ENCODE measurements around the gene ARL16. TPM values are rescaled to one million over a fixed set of nuclear protein-coding genes. Genes with fewer than 3 reads are reported as not detected.

The ARL16 gene
- total and polyA plus RNA-seq, 2 of the 4 experiments (the other 2 are of a cell fraction), result 51.1 to 77.9 TPM

DNA sequence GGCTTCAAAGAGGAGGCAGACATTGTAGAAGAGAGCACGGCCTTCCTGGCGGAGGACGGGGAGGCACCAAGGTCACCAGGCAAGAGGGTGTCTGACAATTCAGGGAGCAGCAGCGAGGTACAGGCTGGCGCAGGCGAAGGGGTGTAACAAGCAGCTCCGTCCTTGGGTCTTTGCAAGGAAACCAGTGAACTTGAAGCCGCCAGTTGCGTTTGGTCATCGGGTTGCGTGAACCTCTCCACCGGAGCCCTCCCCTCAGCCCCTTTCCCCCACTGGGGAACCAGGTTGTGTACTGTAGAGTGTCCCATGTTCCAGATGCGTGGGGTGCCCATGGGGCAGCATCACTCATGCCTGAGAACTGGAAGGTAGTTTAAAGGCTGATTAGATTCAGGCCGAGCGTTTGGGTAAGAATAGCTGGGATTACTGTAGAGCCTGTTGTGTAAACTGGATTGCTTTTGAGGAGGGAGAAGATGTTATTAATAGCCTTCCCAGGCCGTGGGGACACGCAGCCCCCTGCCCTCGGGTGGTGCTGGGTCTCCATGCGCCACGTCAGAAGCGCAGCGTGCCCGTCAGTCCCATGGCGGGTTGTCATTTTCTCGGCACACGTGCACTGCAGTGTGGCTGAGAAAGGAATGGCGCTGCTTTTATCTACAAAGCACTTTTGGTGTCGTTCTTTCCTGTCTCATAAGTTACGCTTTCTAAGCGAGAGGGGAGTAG lies 22.1 kb upstream of the ARL16 start:
- BruUV-seq (replicated peaks), result no TSS peak
- ChIA-PET CTCF (no interaction called here), POLR2A (ENCODE audit: unreplicated experiment) (no interaction called here)

More for the DNA sequence above, 22.1 kb upstream of the ARL16 start:
- Histone ChIP-seq H3K4ac (ENCODE audit: low read depth, low read length) (no peak overlapping the region), H3K9me3 (ENCODE audit: control insufficient read depth, insufficient read depth, low read length) (no peaks in the 10 kb centered on the region), H3K14ac (replicated peaks; ENCODE audit: low read depth, low read length) (no peak overlapping the region), H3K4me2 (ENCODE audit: low read depth, low read length) (no peak overlapping the region), H3K23ac (ENCODE audit: low read depth, low read length) (no peak overlapping the region), H3K9ac (ENCODE audit: low read depth, low read length) (no peak overlapping the region), H4K8ac (ENCODE audit: low read depth in 2 of 2, low read length in 2 of 2) (no peak overlapping the region), H2BK120ac (ENCODE audit: low read depth, low read length) (no peak overlapping the region), H2AK9ac (replicated peaks; ENCODE audit: low read depth, low read length, poor library complexity) (no peak overlapping the region), H3K36me3 (ENCODE audit: control insufficient read depth, insufficient read depth, low read length) (peaks cover 27% of the 10 kb centered on the region), H3K27ac (ENCODE audit: insufficient read depth, low read length) (no peak overlapping the region), H2AFZ (replicated peaks; ENCODE audit: low read length, poor library complexity) (peak overlapping the region; percentile 33), H3K9me1 (ENCODE audit: insufficient read depth, low read length) (peaks cover 3% of the 10 kb centered on the region; the same call in 1 of the 2 replicates), H2BK20ac (ENCODE audit: low read depth, low read length) (no peak overlapping the region), H2BK5ac (ENCODE audit: low read depth, low read length, poor library complexity, severe bottlenecking) (no peak overlapping the region), H3K56ac (ENCODE audit: extremely low read depth, insufficient read depth, low read length) (no peak overlapping the region), H3K4me1 (ENCODE audit: control insufficient read depth, insufficient read depth, low read length) (peaks cover 10% of the 10 kb centered on the region), H4K5ac (ENCODE audit: low read depth, low read length) (no peak overlapping the region), H3K4me3 (ENCODE audit: insufficient read depth, low read depth, low read length) (no peak overlapping the region), H4K91ac (ENCODE audit: insufficient read depth, low read depth, low read length) (no peak overlapping the region), H3K79me1 (ENCODE audit: low read depth in 1 of 2, low read length in 2 of 2) (peaks cover 12 to 50% of the 10 kb centered on the region in 2 experiments), H2AK5ac (ENCODE audit: low read depth, low read length) (no peak overlapping the region), H3K27me3 (ENCODE audit: control insufficient read depth, insufficient read depth, low read length) (no peaks in the 10 kb centered on the region), H3K18ac (ENCODE audit: low read depth, low read length) (no peak overlapping the region), H4K20me1 (ENCODE audit: insufficient read depth, low read length) (peaks cover 25% of the 10 kb centered on the region), H2BK15ac (ENCODE audit: low read depth, low read length) (no peak overlapping the region)
- ATAC-seq (ENCODE audit: low read depth) (no peak), DNase-seq (no peak)
- TF ChIP-seq NFE2L2 (IDR thresholded peaks at IDR 0.05; ENCODE audit: low read depth, low read length), result no peak
- no peak for TF ChIP-seq POLR2A (IDR thresholded peaks at IDR 0.05; ENCODE audit: low read depth, low read length)
- TF ChIP-seq RFX5 (IDR thresholded peaks at IDR 0.05; ENCODE audit: low read depth, low read length), result no peak
- intact Hi-C loops (cut with micrococcal nuclease) (no loop called here), dilution Hi-C loops (cut with HindIII; ENCODE audit: low sequenced_read_pairs, unreplicated experiment) (no loop called here), in situ Hi-C loops (cut with MboI; ENCODE audit: low sequenced_read_pairs) (no loop called here)
- WGBS, 2 experiments (ENCODE audit: extremely low coverage in 2 of 2, insufficient read length in 1 of 2), result 96% methylated on average over 17 of the region's 30 CpGs; no CpG with 5 or more reads in 1 of the 2 experiments

Data from IMR-90 (cell line).